Stimulated activated CD8-positive, alpha-beta memory T cell treated with anti-CD3 and anti-CD28 coated beads, Interleukin-15, amount 100 ng/mL, for 24 hours (primary cell): ENCODE measurements around the gene NIT1.

Source experiments
- DNase-seq: peaks from one replicate; pipeline ENCODE4 v3.0.0-alpha.2; 2020; ENCODE audit warnings: low read depth

Gene NIT1

GRCh38 chr1:161157867-161158266 is 40.0 kb downstream of the NIT1 start:
- no peak for DNase-seq

DNA sequence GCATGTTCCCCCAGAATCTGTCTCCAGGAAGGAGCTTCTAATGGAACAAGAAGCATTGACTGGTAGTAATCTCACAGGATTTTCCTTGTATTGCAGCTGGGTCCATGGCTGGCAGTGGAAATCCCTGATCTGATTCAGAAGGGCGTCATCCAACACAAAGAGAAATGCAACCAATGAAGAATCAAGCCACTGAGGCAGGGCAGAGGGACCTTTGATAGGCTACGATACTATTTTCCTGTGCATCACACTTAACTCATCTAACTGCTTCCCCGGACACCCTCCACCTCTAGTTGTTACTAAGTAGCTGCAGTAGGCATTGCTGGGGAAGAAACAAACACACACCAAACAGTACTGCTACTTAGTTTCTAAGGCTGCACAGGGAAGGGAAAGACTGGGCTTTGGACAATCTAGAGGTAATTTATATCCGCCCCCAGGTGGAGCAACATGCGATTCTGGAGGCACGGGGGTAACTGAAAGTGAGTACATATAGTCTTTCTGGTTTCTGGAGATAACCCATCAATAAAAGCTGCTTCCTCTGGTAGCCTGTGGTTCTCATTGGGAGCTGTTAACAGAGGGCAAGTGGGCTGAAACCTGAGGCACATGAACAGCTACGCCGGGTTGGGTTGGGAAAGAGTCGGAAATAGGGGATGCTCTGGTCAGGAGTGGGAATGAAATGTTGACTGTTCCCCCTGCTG is 40.6 kb downstream of the NIT1 start:
- no peak for DNase-seq

- DNase-seq: peak; percentile 86
Observed at GRCh38 chr1:161159087-161159912, 41.4 kb downstream of the NIT1 start, which contains the start of gene USP21. Gene USP21, plus strand, starts transcription at chr1:161159500. Its CDS starts 1,141 bp downstream, at chr1:161160641.

DNA sequence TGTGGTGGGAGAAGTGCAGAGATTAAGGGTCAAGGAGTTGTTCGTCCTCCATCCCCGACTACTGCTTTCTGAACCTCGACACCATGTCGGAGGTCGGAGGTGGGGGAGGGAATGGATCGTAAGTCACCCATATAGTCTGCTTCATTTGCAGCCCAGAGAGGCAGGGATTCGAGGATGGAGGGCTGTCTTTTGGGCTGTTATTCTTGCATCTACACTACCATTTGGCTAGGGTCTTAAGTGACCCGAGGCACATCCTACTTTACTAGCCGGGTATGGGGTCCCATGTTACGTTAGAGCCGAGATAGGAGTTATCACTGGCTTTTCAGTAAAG is 42.0 kb downstream of the NIT1 start:
- no peak for DNase-seq

DNA sequence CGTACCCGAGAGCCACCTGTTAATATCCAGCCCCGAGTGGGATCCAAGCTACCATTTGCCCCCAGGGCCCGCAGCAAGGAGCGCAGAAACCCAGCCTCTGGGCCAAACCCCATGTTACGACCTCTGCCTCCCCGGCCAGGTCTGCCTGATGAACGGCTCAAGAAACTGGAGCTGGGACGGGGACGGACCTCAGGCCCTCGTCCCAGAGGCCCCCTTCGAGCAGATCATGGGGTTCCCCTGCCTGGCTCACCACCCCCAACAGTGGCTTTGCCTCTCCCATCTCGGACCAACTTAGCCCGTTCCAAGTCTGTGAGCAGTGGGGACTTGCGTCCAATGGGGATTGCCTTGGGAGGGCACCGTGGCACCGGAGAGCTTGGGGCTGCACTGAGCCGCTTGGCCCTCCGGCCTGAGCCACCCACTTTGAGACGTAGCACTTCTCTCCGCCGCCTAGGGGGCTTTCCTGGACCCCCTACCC is 42.8 kb downstream of the NIT1 start:
- DNase-seq: no peak

GRCh38 chr1:161161652-161162051 is 43.7 kb downstream of the NIT1 start:
- DNase-seq: no peak

DNA sequence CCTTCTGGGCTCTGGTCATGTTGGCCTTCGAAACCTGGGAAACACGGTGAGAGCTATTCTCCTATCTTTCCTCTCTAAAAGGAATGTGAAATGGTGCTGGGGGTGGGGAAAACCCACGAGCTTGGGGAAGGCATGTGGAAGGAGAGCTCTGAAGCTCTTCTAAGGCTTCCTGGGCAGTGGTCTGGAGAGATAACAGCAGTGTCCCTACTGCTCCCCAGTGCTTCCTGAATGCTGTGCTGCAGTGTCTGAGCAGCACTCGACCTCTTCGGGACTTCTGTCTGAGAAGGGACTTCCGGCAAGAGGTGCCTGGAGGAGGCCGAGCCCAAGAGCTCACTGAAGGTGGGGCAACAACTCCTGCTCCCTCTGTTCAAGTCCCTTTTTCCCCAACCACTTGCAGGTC is 44.1 kb downstream of the NIT1 start:
- no peak for DNase-seq

DNA sequence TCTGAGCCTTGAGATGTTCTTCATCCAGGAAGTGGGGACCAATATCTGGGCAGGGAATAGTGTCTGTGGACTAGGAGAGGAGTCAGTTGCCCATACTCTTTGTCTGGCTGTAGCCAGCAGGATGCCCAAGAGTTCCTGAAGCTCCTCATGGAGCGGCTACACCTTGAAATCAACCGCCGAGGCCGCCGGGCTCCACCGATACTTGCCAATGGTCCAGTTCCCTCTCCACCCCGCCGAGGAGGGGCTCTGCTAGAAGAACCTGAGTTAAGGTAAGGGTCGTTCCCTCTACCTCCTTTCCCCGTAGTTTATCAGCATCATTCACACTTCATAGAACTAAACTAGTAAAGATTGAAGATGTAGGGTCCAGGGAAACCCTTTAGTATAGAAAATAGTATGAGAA is 44.9 kb downstream of the NIT1 start:
- no peak for DNase-seq

GRCh38 chr1:161163793-161164192 is 45.9 kb downstream of the NIT1 start:
- DNase-seq: no peak

- DNase-seq: no peak
Observed at GRCh38 chr1:161164901-161165610, 47.2 kb downstream of the NIT1 start.

DNA sequence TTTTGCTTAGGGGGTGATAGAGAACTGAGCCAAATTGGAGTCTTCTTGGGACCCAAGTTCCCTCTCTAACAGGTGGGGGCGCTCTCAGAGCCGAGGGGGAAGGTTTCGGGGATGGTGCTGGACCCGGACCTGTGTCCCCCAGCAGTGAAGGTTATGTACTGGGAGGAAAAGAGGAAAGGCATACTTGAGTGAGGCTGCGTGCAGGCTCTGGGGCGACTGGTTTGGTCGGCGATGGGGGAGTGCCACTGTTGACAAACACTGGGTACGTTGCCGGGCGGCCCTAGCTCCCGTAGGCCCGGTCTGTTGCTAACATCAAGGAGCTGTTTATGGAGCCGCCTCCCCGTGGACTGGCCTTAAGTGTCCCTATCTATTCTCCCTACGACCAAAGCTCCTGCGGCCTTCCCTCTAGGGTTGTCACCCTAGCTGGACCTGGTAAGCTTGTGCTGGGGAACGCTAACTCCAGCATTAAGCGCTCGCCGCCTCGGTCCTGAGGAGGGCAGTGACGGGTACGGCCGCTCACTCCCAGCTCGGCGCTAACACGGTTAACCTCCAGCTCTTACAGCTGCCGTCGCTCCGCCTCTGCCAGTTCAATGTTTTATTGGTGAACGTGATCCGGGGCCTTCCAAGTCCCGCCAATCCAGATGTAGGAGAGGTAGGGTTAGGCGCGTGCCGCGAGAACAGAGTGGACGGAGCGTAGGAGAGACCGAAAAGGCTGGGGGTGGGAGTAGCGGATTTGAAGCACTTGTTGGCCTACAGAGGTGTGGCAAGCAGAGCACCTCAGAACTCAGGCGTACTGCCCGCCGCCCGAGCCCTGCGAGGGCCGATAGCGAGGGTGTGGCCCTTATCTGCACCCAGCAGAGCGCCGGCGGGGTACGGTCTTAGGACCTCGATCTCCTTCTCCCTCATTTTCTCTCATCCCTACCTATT is 48.1 kb downstream of the NIT1 start, which contains the start of gene PPOX:
TSS of gene PPOX (plus strand) at position 685 of the 927 bp plus-strand sequence. CDS start 422 bp downstream, outside the sequence.
- DNase-seq: peak; percentile 74

GRCh38 chr1:161166669-161167548 is 49.0 kb downstream of the NIT1 start:
- DNase-seq: no peak

DNA sequence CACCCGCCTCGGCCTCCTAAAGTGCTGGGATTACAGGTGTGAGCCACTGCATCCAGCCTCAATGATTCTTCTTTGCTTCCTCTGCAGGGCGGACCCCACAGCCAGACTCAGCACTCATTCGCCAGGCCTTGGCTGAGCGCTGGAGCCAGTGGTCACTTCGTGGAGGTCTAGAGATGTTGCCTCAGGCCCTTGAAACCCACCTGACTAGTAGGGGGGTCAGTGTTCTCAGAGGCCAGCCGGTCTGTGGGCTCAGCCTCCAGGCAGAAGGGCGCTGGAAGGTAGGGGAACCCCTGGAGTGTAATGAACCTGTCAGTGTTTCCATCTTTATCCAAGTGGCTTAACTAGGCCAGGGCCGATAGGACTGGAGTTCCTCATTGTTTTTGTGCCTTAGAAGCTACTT is 51.0 kb downstream of the NIT1 start:
- no peak for DNase-seq
